ENCODE results near the gene BCAR3.
A peak's percentile ranks its signal among the peaks of the same experiment; 100 is the strongest.
"Not testable (repeated sequence)": the region's sequence is repeated elsewhere in the genome, so short reads cannot be mapped to it uniquely, and the experiment has no call there.

BCAR3 gene

DNA sequence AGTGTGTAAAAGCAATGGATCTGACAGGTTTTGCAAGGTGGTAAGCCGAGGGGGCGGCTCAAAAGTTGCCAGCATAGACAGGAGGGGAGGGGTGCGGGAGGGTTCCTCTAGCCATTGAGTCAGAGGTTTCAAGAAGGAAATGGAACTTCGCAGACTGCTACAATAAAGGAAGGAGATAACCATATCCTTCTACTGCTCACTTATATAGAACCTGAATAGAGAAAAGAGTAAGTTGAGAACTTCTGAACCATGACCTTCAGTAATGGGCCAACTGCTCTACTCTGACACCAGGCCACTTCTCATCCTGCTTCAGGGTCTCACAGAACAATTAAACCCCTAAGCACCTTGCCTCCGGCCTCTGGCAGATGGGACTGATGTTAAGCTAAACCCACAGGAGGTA, 26.3 kb upstream of the BCAR3 start:
- no peak for DNase-seq

DNA sequence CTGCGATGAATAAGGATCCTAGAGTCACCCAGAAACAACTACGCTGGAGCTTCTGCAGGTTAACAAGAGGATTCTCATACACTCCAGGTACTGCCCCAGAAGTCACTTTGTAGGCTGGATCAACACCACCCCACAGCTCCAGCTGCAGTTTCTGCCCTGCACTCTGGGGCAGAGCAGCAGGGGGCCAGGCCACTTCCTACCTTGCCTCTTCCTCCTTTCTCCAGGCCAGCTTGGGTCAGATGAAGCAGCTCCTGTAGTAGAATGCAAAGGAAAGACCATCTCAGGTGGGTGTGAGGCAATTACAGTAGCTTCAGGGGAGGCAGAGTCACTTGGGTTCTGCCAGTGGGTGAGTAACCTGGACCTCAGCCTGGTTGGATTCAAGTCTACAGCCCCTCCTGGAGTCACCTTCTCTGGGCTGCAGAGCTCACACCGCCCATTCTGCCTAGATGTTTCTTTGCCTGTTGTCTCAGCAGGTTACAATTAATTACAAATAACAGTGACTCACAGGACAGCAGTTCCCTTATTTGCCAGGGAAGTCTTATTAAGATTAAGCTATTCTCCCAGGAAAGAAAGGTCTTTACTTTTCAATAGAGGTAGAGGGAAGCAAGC, 24.4 kb upstream of the BCAR3 start:
- no peak for DNase-seq

DNA sequence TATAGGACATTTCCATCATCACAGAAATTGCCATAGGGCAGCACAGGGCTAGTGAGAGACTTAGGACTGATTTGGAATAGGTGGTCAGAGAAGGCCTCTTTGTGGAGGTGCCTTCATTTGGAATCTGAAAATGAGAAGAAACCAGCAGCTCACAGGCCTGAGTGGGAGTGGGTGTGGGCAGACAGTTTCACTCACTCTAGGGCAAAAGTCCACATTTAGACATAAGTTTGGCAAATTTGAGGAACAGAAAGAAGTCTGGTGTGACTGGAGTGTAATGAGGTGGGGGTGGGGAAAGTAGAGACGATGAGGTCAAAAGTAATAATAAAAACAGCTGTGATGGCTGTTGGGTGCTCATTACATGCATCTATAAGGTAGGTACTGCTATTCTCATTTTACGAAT, 22.4 kb upstream of the BCAR3 start:
- peak in 3 of 51 donors; percentile 6 to 7 (median 6) for DNase-seq

DNA sequence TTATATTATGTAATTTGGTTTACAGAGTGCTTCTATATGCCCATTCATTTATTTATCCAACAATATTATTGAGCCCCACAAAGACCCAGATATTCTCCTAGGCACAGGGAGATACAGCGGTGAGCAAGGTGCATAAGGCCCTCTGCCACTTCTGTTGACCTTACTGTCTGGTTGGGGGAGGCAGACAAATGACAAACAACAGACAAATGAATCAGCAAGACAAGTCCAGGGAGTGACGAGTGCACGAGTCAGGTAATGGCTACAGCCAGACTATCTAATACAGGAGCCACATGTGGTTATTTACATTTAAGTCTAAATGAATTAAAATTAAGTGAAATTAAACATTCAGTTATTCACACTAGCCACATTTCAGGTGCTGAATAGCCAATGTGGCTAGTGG, 22.0 kb upstream of the BCAR3 start:
- DNase-seq, result no peak

DNA sequence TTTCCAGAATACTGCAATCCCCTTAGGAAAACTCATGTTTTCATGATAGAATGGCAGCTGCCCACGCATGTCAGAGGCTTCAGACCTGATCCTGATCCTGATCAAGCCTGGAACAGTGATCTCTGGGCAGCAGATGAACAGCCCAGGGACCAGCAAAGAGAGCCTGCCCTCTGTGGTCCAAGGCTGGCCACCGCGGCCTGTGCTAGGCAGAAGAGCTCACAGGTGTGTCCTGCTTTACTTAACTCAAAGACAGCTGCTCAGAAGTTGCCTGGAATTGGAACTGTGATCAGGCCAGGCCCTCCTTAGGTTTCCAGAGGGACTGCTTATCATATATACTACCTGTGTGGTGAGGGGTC, 21.2 kb upstream of the BCAR3 start:
- DNase-seq, result no peak

DNA sequence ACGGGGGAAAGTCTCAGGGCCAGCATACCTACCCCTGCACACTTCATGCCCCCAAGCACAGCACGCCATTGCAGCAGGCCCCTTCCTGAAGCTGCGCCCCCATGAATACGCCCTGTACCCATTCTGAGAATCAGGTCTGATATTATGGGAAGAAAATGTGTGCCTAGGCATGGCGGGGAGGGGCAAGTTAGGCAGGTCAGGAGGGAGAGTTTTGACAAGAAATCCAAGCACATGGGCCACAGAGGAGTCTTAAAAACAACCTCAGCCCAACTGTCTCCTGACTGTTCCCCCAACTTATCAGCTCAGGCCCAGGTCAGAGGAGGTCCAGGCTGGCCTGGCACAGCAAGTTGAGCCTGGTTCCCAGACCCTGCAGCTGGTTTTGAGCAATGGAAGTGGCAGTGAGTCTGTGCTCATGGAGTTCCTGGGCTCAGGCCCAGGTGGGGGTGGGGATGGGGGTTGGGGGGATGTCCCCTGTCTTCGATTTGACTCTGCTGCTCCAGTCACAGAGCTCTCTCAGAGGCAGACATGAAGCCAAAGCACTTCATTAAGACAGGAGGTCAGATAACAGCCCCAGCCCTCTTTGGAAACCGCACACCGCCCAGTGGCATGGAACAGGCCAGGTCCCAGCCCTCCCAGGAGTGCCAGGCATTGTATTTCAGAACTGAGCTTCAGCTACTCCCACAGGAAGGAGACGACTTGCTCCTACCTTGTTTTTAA, 20.6 kb upstream of the BCAR3 start:
- no peak for DNase-seq

DNA sequence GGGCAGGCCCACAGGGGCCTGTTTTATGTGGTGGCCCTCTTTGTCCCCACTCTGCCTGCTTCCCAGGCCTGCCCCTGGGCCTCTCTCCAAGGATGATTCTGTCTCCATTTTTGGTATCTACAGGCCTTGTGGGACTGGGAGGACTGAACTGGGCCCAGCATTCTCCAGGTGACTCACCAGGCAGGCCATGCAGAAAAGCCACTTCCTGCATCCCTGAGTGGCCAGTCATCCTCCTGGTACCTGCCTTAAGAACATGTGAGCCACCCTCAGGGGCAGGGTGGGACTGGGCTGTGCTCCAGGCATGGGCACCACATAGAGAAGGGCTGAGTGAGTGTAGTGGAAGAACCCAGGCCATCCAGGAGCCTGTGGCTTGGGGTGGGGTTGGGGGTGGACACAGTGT, 20.0 kb upstream of the BCAR3 start:
- DNase-seq, result no peak

DNA sequence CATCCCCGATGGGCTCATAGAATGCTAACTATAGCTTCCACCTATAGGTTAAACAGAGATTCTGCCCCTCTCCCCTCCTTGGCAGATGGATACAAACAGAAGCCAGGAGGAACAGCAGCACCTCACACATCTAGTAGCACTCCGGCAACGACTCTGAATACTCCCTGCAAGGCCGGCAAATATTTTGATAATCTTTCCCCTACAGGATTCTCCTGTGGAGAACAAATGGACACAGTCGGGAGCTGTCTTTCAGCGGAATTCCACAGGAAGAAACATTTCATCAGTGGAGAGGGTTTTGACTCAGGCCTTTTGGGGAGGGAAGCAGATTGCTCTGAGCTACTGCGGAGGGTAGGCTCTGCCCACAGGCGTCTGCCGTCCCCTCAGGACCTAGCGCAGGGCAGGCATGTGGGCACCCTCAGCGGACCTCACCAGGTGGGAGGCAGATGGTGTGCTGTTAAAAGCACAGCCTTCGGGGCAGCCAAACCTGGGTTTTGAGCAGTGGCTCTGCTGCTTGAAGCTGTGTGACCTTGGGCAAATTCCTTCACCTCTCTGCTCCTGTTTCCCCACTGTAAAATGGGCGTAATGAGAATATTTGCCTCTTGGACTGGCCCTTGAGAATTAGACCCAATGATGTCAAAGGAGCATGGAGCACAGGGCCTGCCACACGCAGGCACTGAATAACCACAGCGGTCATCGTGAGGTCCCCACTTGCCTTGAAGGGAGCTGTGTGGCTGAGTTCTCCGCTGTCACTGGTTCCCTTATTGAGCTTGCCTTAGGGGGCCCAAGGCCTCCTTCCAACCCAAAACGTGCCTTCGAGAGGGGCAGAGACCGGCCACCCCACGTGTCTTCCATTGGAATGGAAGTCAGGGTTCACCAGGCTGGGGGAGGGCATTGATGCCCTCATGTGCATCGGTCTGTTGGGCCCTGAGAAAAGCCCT, 19.2 kb upstream of the BCAR3 start:
- DNase-seq, result no peak

DNA sequence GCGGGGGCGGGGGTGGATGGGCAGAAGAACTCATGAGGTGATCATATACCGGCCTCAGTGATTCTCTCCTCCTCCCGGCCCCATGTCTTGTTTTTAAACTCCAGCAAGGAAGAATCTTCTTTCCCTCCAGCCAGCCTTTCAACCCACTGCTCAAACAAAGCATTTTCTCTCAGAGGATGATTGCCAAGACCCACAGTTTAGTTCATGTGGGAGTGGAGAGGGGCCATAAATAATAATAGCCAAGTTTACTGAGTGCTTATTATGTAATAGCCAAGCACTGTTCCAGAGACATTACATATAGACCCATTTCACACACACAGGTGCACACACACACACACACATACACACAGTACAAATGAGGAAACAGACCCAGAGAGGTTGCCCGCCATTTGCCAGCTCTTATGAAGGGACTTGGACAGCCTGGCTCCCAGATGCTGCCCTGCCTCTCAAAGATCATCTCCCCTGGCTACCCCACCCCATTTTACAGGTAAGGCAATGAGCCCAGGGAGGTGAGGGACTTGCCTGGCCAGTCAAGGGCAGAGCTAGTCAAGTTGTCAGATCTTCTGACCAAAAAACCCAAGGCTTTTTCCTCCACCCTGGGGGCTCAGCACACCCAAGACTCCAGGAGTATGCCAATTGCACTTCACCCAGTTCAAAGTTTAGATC, 18.0 kb upstream of the BCAR3 start:
- DNase-seq, result no peak

DNA sequence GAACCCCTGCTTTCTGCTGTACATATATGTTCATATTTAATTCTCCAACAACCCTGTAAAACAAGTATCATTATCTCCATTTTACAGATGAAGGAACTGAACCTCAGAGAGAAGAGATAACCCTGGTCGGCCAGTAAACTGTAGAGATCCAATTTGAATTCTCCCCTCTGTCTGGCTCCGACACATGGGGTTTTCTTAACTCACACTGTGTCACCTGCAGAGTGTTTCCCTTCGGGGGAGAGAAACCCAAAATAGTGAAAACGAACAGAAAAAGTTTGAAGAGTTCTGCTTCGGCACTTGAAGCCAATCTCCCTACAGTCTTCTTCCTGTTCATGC, 17.4 kb upstream of the BCAR3 start:
- no peak for DNase-seq

DNA sequence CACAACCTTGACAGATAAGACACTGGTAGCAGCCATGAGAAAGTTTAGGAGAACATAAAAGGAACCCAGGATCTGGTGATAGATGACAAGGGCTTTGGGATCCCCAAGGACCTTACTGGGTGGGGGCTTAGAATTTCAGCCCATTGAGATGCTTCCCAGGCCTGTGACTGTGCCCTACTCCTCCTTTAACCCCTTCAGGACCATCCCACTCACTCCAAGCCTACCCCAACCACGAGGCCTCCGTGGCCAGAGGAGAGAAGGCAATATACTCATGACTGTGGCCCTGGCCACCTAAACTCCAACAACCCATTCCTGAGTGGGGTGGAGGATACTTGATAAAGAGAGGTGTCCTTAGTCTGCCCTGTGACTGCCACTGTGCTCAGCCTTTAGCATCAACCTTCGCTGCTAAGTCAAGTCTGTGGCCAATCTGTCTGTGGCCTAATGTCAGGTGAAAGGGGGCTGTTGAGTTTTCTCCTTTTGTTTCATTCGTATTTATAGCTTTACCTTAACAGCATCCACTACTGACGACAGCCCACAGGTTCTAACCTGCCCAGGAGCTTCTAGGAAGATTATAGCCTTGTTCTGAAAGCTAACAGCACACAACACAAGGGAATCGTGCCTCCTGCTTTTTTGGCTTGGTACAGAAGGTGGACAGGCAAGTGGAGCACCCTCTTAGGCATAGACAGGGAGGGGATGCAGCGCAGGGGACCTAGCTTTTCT, 16.9 kb upstream of the BCAR3 start:
- DNase-seq, result no peak

DNA sequence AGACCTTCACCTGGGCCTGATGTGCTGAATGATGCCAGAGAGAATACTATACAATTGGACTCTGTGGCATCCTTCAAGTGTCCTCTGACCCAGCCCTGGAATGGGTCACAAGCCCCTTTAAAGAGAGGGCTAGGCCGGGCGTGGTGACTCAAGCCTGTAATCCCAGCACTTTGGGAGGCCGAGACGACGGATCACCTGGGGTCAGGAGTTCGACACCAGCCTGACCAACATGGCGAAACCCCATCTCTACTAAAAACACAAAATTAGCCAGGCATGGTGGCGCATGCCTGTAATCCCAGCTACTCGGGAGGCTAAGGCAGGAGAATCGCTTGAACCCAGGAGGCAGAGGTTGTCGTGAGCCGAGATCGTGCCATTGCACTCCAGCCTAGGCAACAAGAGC, 15.9 kb upstream of the BCAR3 start:
- DNase-seq, result not testable (repeated sequence)

DNA sequence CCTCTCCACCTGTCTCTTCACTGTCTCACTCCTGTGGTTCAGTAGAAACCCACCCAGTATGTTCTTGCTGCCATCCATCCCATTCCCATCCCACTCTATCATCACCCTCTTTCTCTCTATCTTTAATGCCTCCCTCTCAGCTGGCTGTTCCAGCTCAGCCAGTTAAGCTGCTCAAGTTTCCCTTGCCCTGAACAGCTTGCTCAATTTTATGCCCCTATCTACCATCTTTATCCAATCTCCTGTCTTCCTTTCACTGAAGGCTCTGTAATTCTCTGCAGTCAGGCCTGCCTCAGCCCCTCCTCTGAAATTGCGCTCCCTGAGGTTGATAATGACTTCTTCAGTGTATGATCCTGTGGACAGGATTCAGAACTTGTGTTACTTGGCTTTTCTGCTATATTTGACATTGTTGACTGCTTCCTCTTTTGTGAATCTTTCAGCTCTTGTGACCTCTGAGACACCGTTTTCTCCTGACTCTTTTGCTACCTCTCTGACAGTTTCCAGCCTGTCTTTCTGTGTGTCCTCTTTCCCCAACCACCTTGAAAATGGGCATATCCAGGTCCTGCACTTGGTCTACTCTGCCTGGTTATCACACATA, 13.9 kb upstream of the BCAR3 start:
- peak in 1 of 51 donors; percentile 8 for DNase-seq

DNA sequence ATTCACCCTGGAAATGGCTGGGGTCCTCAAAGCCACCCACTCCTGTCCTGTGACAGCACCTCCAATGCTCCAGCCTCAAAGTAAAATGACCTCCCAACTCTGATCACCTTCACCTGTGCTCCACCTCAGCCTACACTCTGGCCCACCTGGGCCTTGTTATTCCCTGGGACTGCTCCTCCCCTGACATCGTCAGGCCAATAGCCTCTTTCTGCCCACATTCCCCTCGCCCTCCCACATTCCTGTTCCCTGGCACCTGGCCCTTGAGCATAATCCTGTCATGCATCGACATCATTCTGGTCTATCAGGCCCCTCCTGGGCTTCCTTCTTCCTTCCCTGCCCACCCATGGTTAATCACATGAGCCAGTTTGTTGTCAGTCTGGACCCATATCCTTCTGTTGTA, 13.2 kb upstream of the BCAR3 start:
- DNase-seq, result no peak

DNA sequence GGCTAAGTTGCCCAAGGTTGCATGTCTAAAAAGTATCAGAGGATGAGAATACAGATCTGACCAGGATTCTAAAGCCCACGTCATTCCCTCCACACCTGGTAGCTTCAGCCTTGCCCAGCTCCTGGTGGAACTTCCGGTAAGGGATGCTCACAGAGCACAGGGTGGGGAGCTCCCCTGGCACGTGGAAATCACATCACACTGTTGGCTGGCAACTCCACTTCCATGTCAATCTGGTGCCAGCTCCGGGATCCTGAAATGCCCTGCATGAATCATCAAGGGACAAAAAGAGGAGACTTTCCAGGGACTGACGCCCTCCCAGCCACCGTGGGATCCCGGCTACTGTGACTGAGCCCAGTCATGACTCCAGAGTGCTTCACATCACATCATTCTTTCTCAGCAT, 12.4 kb upstream of the BCAR3 start:
- peak in 1 of 51 donors; percentile 6 for DNase-seq

DNA sequence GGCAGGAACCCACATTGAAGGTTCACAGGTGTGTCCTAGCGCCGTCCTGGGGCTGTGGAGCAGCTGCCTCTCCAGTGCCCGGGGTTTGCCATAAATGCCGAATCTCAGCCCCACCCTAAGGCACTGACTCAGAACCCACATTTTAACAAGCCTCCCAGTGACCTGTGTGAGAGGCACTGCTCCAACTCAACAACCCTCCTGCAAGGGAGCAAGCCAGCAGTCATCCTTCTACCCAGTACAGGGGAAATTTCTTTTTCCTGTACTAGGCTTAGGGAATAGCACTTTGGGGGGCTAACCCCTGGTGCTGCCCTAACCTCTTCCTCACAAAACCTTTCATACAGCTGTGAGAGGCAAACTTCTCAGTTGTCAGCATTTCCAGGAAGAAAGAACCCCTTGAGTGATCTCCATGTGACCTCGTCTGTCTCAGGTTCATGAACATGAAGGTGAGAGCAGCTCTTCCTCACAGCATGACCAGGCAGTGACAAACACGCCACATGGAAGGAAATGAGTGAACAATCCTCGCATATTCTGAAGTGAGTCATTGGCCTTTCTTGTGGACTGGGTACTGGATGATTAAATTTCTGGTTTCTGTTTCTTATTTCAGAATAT, 11.4 kb upstream of the BCAR3 start:
- DNase-seq, result no peak

DNA sequence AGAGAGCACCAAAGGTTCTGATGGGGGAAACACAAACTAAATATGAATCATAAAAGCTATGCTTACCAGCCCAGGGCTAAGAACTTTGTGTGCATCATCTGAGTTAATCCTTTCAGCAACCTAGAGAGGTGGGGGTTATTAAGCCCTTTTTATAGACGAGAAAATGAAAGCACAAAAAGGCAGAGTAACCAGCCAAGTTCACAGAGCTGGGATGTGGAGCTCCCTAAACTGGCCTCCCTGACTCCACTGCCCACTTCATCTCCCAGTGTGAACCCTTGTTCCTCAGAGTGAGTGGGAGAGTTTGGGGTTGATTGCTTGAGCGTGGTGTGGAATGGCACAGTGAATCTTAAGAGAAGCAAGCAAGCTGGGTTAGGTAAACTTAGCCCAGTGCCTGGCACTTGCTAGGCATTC, 10.8 kb upstream of the BCAR3 start:
- no peak for DNase-seq

DNA sequence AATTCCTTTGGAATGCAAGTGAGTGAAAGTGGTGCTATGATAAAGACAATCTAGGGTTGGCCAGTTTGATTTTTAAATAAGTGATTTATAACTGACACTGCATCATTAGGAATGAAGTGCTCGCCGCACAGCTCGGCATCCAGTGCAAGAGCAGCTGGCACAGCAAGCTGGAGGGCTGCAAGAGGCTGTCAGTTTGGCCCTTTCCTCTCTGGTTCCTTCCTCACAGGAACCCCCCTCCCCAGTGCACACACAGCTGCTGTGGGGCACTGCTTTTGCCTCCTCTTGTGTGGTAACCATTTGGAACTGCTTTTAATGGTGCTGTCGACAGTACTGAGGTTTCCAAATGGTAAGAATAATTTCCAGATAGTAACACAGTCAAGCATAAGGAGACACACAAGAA, 10.4 kb upstream of the BCAR3 start:
- DNase-seq, result no peak

DNA sequence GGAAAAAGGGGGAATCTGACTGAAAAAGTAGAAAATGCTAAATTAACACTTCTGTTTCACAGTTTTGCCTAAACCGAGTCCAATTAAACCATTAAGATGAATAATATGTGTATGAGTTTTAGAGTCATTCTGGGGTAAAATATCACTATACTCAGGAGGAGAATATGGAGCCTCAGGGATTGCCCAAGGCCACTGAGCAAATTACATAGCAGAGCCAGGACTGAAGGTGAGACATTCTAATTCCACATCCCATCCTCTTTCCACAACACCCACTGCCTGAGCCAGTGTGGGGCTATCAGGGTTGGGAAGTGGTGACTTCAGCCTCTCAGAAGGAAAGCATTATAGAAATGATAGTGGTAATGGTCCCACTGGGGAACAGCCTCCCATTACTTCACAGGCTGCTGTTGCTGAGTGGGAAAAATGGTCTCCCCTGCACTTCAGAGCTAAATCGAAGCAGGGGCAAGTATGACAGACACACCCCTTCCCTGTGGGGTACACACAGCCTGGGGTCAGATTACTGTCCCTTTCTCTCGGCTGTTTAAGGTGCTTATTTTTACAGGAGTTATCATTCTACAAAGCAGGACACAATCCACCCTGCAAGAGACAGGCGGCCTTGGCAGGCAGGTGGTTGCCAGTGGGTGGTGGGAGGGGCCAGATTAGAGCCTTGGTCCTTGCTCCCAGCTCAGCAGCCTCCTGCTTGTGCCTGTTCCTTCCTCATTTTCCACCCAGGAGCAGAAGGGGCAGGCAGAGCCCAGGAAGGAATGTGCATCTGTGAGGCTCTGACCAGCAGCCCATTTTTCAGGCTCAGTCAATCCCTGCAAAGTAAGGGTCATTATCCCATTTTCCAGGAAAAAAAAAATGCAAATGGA, 9.5 kb upstream of the BCAR3 start:
- no peak for DNase-seq

DNA sequence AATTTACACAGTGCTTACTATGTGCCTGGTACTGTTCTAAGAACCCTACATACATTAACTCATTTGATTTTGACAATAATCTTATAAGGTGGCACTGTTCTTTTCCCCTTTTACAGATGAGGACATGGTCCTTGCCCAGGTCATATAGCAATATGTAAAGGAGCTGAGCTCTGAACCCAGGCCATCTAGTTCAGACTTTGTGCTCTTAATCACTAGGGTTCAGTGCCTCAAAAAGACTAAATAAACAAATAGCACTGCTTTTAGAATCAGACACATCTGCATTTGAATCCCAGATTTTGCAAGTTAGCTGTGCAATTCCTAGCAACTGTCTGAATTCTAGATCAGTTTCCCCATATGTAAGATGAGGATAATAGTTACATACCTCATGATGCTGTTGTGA, 8.7 kb upstream of the BCAR3 start:
- no peak for DNase-seq

Data from hypothalamus (tissue), 51 donors.